Measurements from ENCODE around the gene MEF2C.

- TF ChIP-seq CTCF (IDR thresholded peaks at IDR 0.05) (no peak), EP300 (IDR thresholded peaks at IDR 0.05) (no peak), POLR2A (IDR thresholded peaks at IDR 0.05) (no peak), POLR2AphosphoS5 (IDR thresholded peaks at IDR 0.05) (no peak)
These were observed 40.2 kb downstream of the MEF2C start for GRCh38 chr5:88842784-88843183.

Measured in sigmoid colon (tissue), 4 donors.